ENCODE data around the gene SNX4.
"Not testable (repeated sequence)": the region's sequence is repeated elsewhere in the genome, so short reads cannot be mapped to it uniquely, and the experiment has no call there.

Gene SNX4

GRCh38 chr3:125519678-125520562 is at the start of gene SNX4:
Gene SNX4 (minus strand): TSS chr3:125520202. CDS start chr3:125520172, 30 bp downstream.
- DNase-seq: peak; percentile 97

- DNase-seq: peak; percentile 35
These were observed 36.3 kb upstream of the SNX4 start for GRCh38 chr3:125556314-125556713.

- DNase-seq: no peak
These were observed 32.4 kb upstream of the SNX4 start for GRCh38 chr3:125552401-125552800.

- no peak for DNase-seq
These were observed 8.9 kb upstream of the SNX4 start for GRCh38 chr3:125528920-125529319.

- no peak for DNase-seq
These were observed 5.2 kb upstream of the SNX4 start for GRCh38 chr3:125525153-125525552.

- not testable (repeated sequence) for DNase-seq
These were observed 539 bp upstream of the SNX4 start for GRCh38 chr3:125520563-125520919.

GRCh38 chr3:125515421-125515820 is 4.6 kb downstream of the SNX4 start:
- DNase-seq: no peak

- no peak for DNase-seq
These were observed 6.4 kb downstream of the SNX4 start for GRCh38 chr3:125513490-125514115.

- DNase-seq: peak; percentile 90
These were observed 7.7 kb downstream of the SNX4 start for GRCh38 chr3:125512135-125512920.

GRCh38 chr3:125511420-125512118 is 8.4 kb downstream of the SNX4 start:
- peak; percentile 2 for DNase-seq

- DNase-seq: no peak
These were observed 12.9 kb downstream of the SNX4 start for GRCh38 chr3:125507128-125507527.

GRCh38 chr3:125498630-125499029 is 21.4 kb downstream of the SNX4 start:
- DNase-seq: no peak

GRCh38 chr3:125496701-125497100 is 23.3 kb downstream of the SNX4 start:
- no peak for DNase-seq

GRCh38 chr3:125482406-125482805 is 37.6 kb downstream of the SNX4 start:
- DNase-seq: no peak

GRCh38 chr3:125481786-125482185 is 38.2 kb downstream of the SNX4 start:
- no peak for DNase-seq

GRCh38 chr3:125481375-125481759 is 38.6 kb downstream of the SNX4 start:
- DNase-seq: not testable (repeated sequence)

- peak; percentile 92 for DNase-seq
These were observed 39.2 kb downstream of the SNX4 start for GRCh38 chr3:125480656-125481374.

- peak; percentile 6 for DNase-seq
These were observed 40.9 kb downstream of the SNX4 start for GRCh38 chr3:125479091-125479490.

GRCh38 chr3:125478326-125478725 is 41.7 kb downstream of the SNX4 start:
- peak; percentile 37 for DNase-seq

GRCh38 chr3:125477701-125478100 is 42.3 kb downstream of the SNX4 start:
- DNase-seq: no peak

- DNase-seq: no peak
These were observed 49.3 kb downstream of the SNX4 start for GRCh38 chr3:125470671-125471070.

- peak; percentile 17 for DNase-seq
These were observed 57.2 kb downstream of the SNX4 start for GRCh38 chr3:125462722-125463299.
